Measurements from ENCODE around the gene APP. TPM values are rescaled to one million over a fixed set of nuclear protein-coding genes. Genes with fewer than 3 reads are reported as not detected.
"Not testable (repeated sequence)": the region's sequence is repeated elsewhere in the genome, so short reads cannot be mapped to it uniquely, and the experiment has no call there.

The APP gene
- total RNA-seq, 2 experiments from 2014 or later, result 50.9 to 53.7 TPM

- Mint-ChIP-seq H3K36me3 (peaks cover 31% of the 10 kb centered on the region), H3K4me1 (peaks cover 13% of the 10 kb centered on the region), H3K27ac (no peak overlapping the region), H3K9me3 (no peaks in the 10 kb centered on the region), H3K27me3 (no peaks in the 10 kb centered on the region), H3K4me3 (no peak overlapping the region)
- no peak for DNase-seq
Observed at GRCh38 chr21:26085127-26085526, 85.4 kb downstream of the APP start.

GRCh38 chr21:26082549-26082948, 88.0 kb downstream of the APP start:
- DNase-seq, result no peak
- Mint-ChIP-seq H3K9me3 (no peaks in the 10 kb centered on the region), H3K4me3 (no peak overlapping the region), H3K4me1 (peaks cover 13% of the 10 kb centered on the region), H3K36me3 (peaks cover 20% of the 10 kb centered on the region), H3K27me3 (no peaks in the 10 kb centered on the region), H3K27ac (no peak overlapping the region)

GRCh38 chr21:26081175-26081760, 89.3 kb downstream of the APP start:
- H3K27me3 Mint-ChIP-seq, H3K4me1 Mint-ChIP-seq, H3K9me3 Mint-ChIP-seq, DNase-seq, H3K4me3 Mint-ChIP-seq, H3K27ac Mint-ChIP-seq: not testable (repeated sequence)
- peaks cover 14% of the 10 kb centered on the region for H3K36me3 Mint-ChIP-seq

- Mint-ChIP-seq H3K27ac (no peak overlapping the region), H3K4me1 (peaks cover 7% of the 10 kb centered on the region), H3K36me3 (peaks cover 8% of the 10 kb centered on the region), H3K9me3 (no peaks in the 10 kb centered on the region), H3K27me3 (no peaks in the 10 kb centered on the region), H3K4me3 (no peak overlapping the region)
- DNase-seq, result no peak
Observed at GRCh38 chr21:26080211-26080610, 90.4 kb downstream of the APP start.

- Mint-ChIP-seq H3K27me3 (no peaks in the 10 kb centered on the region), H3K36me3 (peaks cover 3% of the 10 kb centered on the region), H3K4me1 (peaks cover 7% of the 10 kb centered on the region), H3K27ac (no peak overlapping the region), H3K4me3 (no peak overlapping the region), H3K9me3 (no peaks in the 10 kb centered on the region)
- DNase-seq, result no peak
Observed at GRCh38 chr21:26079366-26079765, 91.2 kb downstream of the APP start.

GRCh38 chr21:26077521-26077920, 93.0 kb downstream of the APP start:
- Mint-ChIP-seq H3K4me1 (no peaks in the 10 kb centered on the region), H3K27ac (no peak overlapping the region), H3K27me3 (no peaks in the 10 kb centered on the region), H3K36me3 (peaks cover 2% of the 10 kb centered on the region), H3K9me3 (no peaks in the 10 kb centered on the region), H3K4me3 (no peak overlapping the region)
- DNase-seq, result no peak

GRCh38 chr21:26072666-26073615, 97.6 kb downstream of the APP start:
- peaks cover 6% of the 10 kb centered on the region for H3K36me3 Mint-ChIP-seq
- no peak overlapping the region for H3K4me3 Mint-ChIP-seq
- H3K9me3 Mint-ChIP-seq, result no peaks in the 10 kb centered on the region
- no peak for DNase-seq
- H3K27me3 Mint-ChIP-seq, result no peaks in the 10 kb centered on the region
- peaks cover 37% of the 10 kb centered on the region for H3K4me1 Mint-ChIP-seq
- no peak overlapping the region for H3K27ac Mint-ChIP-seq

- Mint-ChIP-seq H3K4me1 (peaks cover 42% of the 10 kb centered on the region), H3K27me3 (no peaks in the 10 kb centered on the region), H3K36me3 (peaks cover 4% of the 10 kb centered on the region), H3K27ac (peak overlapping the region; percentile 74), H3K4me3 (peak overlapping the region; percentile 57), H3K9me3 (no peaks in the 10 kb centered on the region)
- DNase-seq, result peak; percentile 15
Observed at GRCh38 chr21:26070822-26071425, 99.6 kb downstream of the APP start.

- Mint-ChIP-seq H3K27me3 (no peaks in the 10 kb centered on the region), H3K4me3 (no peak overlapping the region), H3K4me1 (peaks cover 48% of the 10 kb centered on the region), H3K9me3 (no peaks in the 10 kb centered on the region), H3K27ac (no peak overlapping the region), H3K36me3 (peaks cover 4% of the 10 kb centered on the region)
- DNase-seq, result no peak
Observed at GRCh38 chr21:26070121-26070520, 100.4 kb downstream of the APP start.

GRCh38 chr21:26068776-26069175, 101.8 kb downstream of the APP start:
- Mint-ChIP-seq H3K36me3 (peaks cover 4% of the 10 kb centered on the region), H3K27ac (no peak overlapping the region), H3K9me3 (no peaks in the 10 kb centered on the region), H3K4me1 (peaks cover 48% of the 10 kb centered on the region), H3K27me3 (no peaks in the 10 kb centered on the region), H3K4me3 (peak overlapping the region; percentile 11)
- no peak for DNase-seq

- Mint-ChIP-seq H3K4me3 (peak overlapping the region; percentile 19), H3K27ac (peak overlapping the region; percentile 54)
- DNase-seq, result no peak
Observed at GRCh38 chr21:26067836-26068594, 102.6 kb downstream of the APP start.

GRCh38 chr21:26064506-26064905, 106.1 kb downstream of the APP start:
- Mint-ChIP-seq H3K36me3 (peaks cover 6% of the 10 kb centered on the region), H3K4me1 (peaks cover 25% of the 10 kb centered on the region), H3K9me3 (no peaks in the 10 kb centered on the region), H3K27ac (no peak overlapping the region), H3K27me3 (no peaks in the 10 kb centered on the region), H3K4me3 (no peak overlapping the region)
- no peak for DNase-seq

More at GRCh38 chr21:26067836-26068594, 102.6 kb downstream of the APP start:
- Mint-ChIP-seq H3K36me3 (peaks cover 4% of the 10 kb centered on the region), H3K27me3 (no peaks in the 10 kb centered on the region), H3K4me1 (peaks cover 48% of the 10 kb centered on the region), H3K9me3 (no peaks in the 10 kb centered on the region)

- H3K27me3 Mint-ChIP-seq, result no peaks in the 10 kb centered on the region
- H3K27ac Mint-ChIP-seq, result no peak overlapping the region
- no peak for DNase-seq
- no peaks in the 10 kb centered on the region for H3K9me3 Mint-ChIP-seq
- H3K4me3 Mint-ChIP-seq, result no peak overlapping the region
- peaks cover 6% of the 10 kb centered on the region for H3K4me1 Mint-ChIP-seq
- H3K36me3 Mint-ChIP-seq, result peaks cover 5% of the 10 kb centered on the region
Observed at GRCh38 chr21:26061437-26061836, 109.1 kb downstream of the APP start.

- no peak for DNase-seq
- Mint-ChIP-seq H3K36me3 (peaks cover 5% of the 10 kb centered on the region), H3K9me3 (no peaks in the 10 kb centered on the region), H3K4me3 (no peak overlapping the region), H3K4me1 (peaks cover 4% of the 10 kb centered on the region), H3K27ac (no peak overlapping the region), H3K27me3 (no peaks in the 10 kb centered on the region)
Observed at GRCh38 chr21:26060335-26061115, 110.0 kb downstream of the APP start.
